Liver (tissue), 5 donors: ENCODE results near the gene SDHAF1. TPM values are rescaled to one million over a fixed set of nuclear protein-coding genes. Genes with fewer than 3 reads are reported as not detected.

Experiments
- polyA plus RNA-seq, 2 donors: library from polyadenylated mRNA; stranded (reverse) in 1 of 2; unstranded in 1 of 2; fragments of 200-250 nt in 1 of 2; fragments of >200 nt in 1 of 2; fragmentation: Nextera tagmentation in 1 of 2; extraction: Ambion mirVana in 1 of 2; gene quantifications; one replicate each; pipeline versions ENCODE4 v1.2.1 to v1.2.3, GENCODE V29; 2013 to 2015
- small RNA-seq: library from RNA; depleted of rRNA; stranded (forward); fragments of <200 nt; gene quantifications from one replicate; pipeline ENCODE3, GENCODE V24; 2014
- total RNA-seq, 2 donors: library from RNA; depleted of rRNA; stranded (reverse); fragments of >200 nt; gene quantifications; one replicate each; pipeline ENCODE4 v1.2.3, GENCODE V29; 2014
- donor health status: healthy.
- donor health status: healthy.
- donor health status: healthy.

The SDHAF1 gene
- total and polyA plus RNA-seq, 4 donors, result 8.4 to 28.4 (median 18.9) TPM

Small RNA genes lying within 50 kb of the gene (small RNA-seq; reads per million reads assigned to genes)
- not detected for gene AF038458.1

Other genes with a start within 250 kb of the SDHAF1 start
- gene U2AF1L4, start 249.8 kb upstream of the SDHAF1 start, total RNA-seq, result 10 to 100 TPM in 1 of 2 donors, 1 to 10 TPM in 1; 4.5 to 14.8 TPM
- 10 to 100 TPM; 12.0 to 36.5 TPM for gene U2AF1L4, start 249.8 kb upstream of the SDHAF1 start, polyA plus RNA-seq
- gene PSENEN, start 249.5 kb upstream of the SDHAF1 start, total RNA-seq, result 1 to 10 TPM; 7.4 to 7.7 TPM
- 10 to 100 TPM; 33.8 to 58.1 TPM for gene PSENEN, start 249.5 kb upstream of the SDHAF1 start, polyA plus RNA-seq
- 1 to 10 TPM; 2.6 to 7.0 TPM for gene LIN37, start 246.6 kb upstream of the SDHAF1 start, total RNA-seq
- gene LIN37, start 246.6 kb upstream of the SDHAF1 start, polyA plus RNA-seq, result 1 to 10 TPM; 5.8 to 6.3 TPM
- gene HSPB6, start 238.2 kb upstream of the SDHAF1 start, total RNA-seq, result 1 to 10 TPM; 2.7 to 4.4 TPM
- 10 to 100 TPM in 1 of 2 donors, 1 to 10 TPM in 1; 6.9 to 17.7 TPM for gene HSPB6, start 238.2 kb upstream of the SDHAF1 start, polyA plus RNA-seq
- gene PROSER3, start 237.0 kb upstream of the SDHAF1 start, total RNA-seq, result 1 to 10 TPM; 2.1 to 4.5 TPM
- gene PROSER3, start 237.0 kb upstream of the SDHAF1 start, polyA plus RNA-seq, result 1 to 10 TPM; 2.4 to 3.1 TPM
- 10 to 100 TPM in 1 of 2 donors, 1 to 10 TPM in 1; 2.0 to 10.1 TPM for gene ARHGAP33, start 219.6 kb upstream of the SDHAF1 start, total RNA-seq
- gene ARHGAP33, start 219.6 kb upstream of the SDHAF1 start, polyA plus RNA-seq, result 1 to 10 TPM in 1 of 2 donors, under 1 TPM in 1; 0.85 to 1.6 TPM
- gene PRODH2, start 182.3 kb upstream of the SDHAF1 start, total RNA-seq, result 100 to 1,000 TPM in 1 of 2 donors, 10 to 100 TPM in 1; 56.4 to 116 TPM
- gene PRODH2, start 182.3 kb upstream of the SDHAF1 start, polyA plus RNA-seq, result 100 to 1,000 TPM; 112 to 156 TPM
- under 1 TPM in 1 of 2 donors, not detected in 1; under 0.01 TPM for gene NPHS1, start 142.7 kb upstream of the SDHAF1 start, total RNA-seq
- gene NPHS1, start 142.7 kb upstream of the SDHAF1 start, polyA plus RNA-seq, result not detected
- gene KIRREL2, start 138.3 kb upstream of the SDHAF1 start, total RNA-seq, result not detected
- gene KIRREL2, start 138.3 kb upstream of the SDHAF1 start, polyA plus RNA-seq, result not detected
- gene APLP1, start 126.6 kb upstream of the SDHAF1 start, total RNA-seq, result under 1 TPM in 1 of 2 donors, not detected in 1; 0.08 TPM
- gene APLP1, start 126.6 kb upstream of the SDHAF1 start, polyA plus RNA-seq, result under 1 TPM; 0.16 to 0.51 TPM
- gene NFKBID, start 94.6 kb upstream of the SDHAF1 start, total RNA-seq, result 1 to 10 TPM; 1.3 to 2.4 TPM
- 1 to 10 TPM in 1 of 2 donors, under 1 TPM in 1; 0.66 to 1.2 TPM for gene NFKBID, start 94.6 kb upstream of the SDHAF1 start, polyA plus RNA-seq
- gene HCST, start 92.7 kb upstream of the SDHAF1 start, total RNA-seq, result 1 to 10 TPM; 2.0 to 3.1 TPM
- 10 to 100 TPM in 1 of 2 donors, 1 to 10 TPM in 1; 4.6 to 13.3 TPM for gene HCST, start 92.7 kb upstream of the SDHAF1 start, polyA plus RNA-seq
- 10 to 100 TPM; 26.8 to 37.6 TPM for gene TYROBP, start 86.9 kb upstream of the SDHAF1 start, total RNA-seq
- 10 to 100 TPM; 43.8 to 89.6 TPM for gene TYROBP, start 86.9 kb upstream of the SDHAF1 start, polyA plus RNA-seq
- 1 to 10 TPM in 1 of 2 donors, under 1 TPM in 1; 0.89 to 1.9 TPM for gene LRFN3, start 58.8 kb upstream of the SDHAF1 start, total RNA-seq
- 1 to 10 TPM; 2.2 to 8.4 TPM for gene LRFN3, start 58.8 kb upstream of the SDHAF1 start, polyA plus RNA-seq
- 1 to 10 TPM; 1.8 to 4.4 TPM for gene SYNE4, start 13.6 kb downstream of the SDHAF1 start, total RNA-seq
- gene SYNE4, start 13.6 kb downstream of the SDHAF1 start, polyA plus RNA-seq, result 1 to 10 TPM; 4.3 to 5.7 TPM
- gene ALKBH6, start 19.0 kb downstream of the SDHAF1 start, total RNA-seq, result 1 to 10 TPM; 6.3 to 8.3 TPM
- 10 to 100 TPM in 1 of 2 donors, 1 to 10 TPM in 1; 9.3 to 11.8 TPM for gene ALKBH6, start 19.0 kb downstream of the SDHAF1 start, polyA plus RNA-seq
- 1 to 10 TPM in 1 of 2 donors, under 1 TPM in 1; 0.59 to 1.5 TPM for gene CLIP3, start 37.7 kb downstream of the SDHAF1 start, total RNA-seq
- under 1 TPM; 0.78 to 0.82 TPM for gene CLIP3, start 37.7 kb downstream of the SDHAF1 start, polyA plus RNA-seq
- gene THAP8, start 59.1 kb downstream of the SDHAF1 start, total RNA-seq, result 1 to 10 TPM; 1.8 to 2.3 TPM
- gene THAP8, start 59.1 kb downstream of the SDHAF1 start, polyA plus RNA-seq, result 1 to 10 TPM; 4.2 to 4.4 TPM
- 1 to 10 TPM in 1 of 2 donors, under 1 TPM in 1; 0.59 to 6.6 TPM for gene WDR62, start 59.7 kb downstream of the SDHAF1 start, total RNA-seq
- under 1 TPM; 0.26 to 0.83 TPM for gene WDR62, start 59.7 kb downstream of the SDHAF1 start, polyA plus RNA-seq
- not detected for gene OVOL3, start 116.0 kb downstream of the SDHAF1 start, total RNA-seq
- gene OVOL3, start 116.0 kb downstream of the SDHAF1 start, polyA plus RNA-seq, result not detected
- 10 to 100 TPM; 11.4 to 82.1 TPM for gene POLR2I, start 119.7 kb downstream of the SDHAF1 start, total RNA-seq
- gene POLR2I, start 119.7 kb downstream of the SDHAF1 start, polyA plus RNA-seq, result 100 to 1,000 TPM in 1 of 2 donors, 10 to 100 TPM in 1; 40.2 to 110 TPM
- 10 to 100 TPM; 29.8 to 43.2 TPM for gene TBCB, start 120.3 kb downstream of the SDHAF1 start, total RNA-seq
- gene TBCB, start 120.3 kb downstream of the SDHAF1 start, polyA plus RNA-seq, result 10 to 100 TPM; 36.4 to 61.3 TPM
- gene CAPNS1, start 144.9 kb downstream of the SDHAF1 start, total RNA-seq, result 100 to 1,000 TPM in 1 of 2 donors, 10 to 100 TPM in 1; 79.5 to 119 TPM
- 100 to 1,000 TPM in 1 of 2 donors, 10 to 100 TPM in 1; 87.2 to 280 TPM for gene CAPNS1, start 144.9 kb downstream of the SDHAF1 start, polyA plus RNA-seq
- gene COX7A1, start 157.3 kb downstream of the SDHAF1 start, total RNA-seq, result under 1 TPM; 0.17 to 0.33 TPM
- 10 to 100 TPM in 1 of 2 donors, 1 to 10 TPM in 1; 2.3 to 11.4 TPM for gene COX7A1, start 157.3 kb downstream of the SDHAF1 start, polyA plus RNA-seq
- 1 to 10 TPM; 2.3 to 4.9 TPM for gene ZNF565, start 219.5 kb downstream of the SDHAF1 start, total RNA-seq
- gene ZNF565, start 219.5 kb downstream of the SDHAF1 start, polyA plus RNA-seq, result 1 to 10 TPM in 1 of 2 donors, under 1 TPM in 1; 0.95 to 2.2 TPM
- gene ZNF146, start 219.9 kb downstream of the SDHAF1 start, total RNA-seq, result 10 to 100 TPM; 29.2 to 48.6 TPM
- gene ZNF146, start 219.9 kb downstream of the SDHAF1 start, polyA plus RNA-seq, result 10 to 100 TPM; 16.6 to 19.0 TPM